Activated T-helper 1 cell treated with anti-CD3 and anti-CD28 coated beads, Interleukin-12 subunit alpha, Interleukin-12 subunit beta, Interleukin-2, Interleukin-4 antibody, amounts not matched to agents 30 ng/mL and 10 ng/mL and 1 ng/mL, durations not matched to agents 14 hours and 24 hours and 36 hours (primary cell): ENCODE measurements around the gene S100A4. TPM values are rescaled to one million over a fixed set of nuclear protein-coding genes. Genes with fewer than 3 reads are reported as not detected.
"Not testable (repeated sequence)": the region's sequence is repeated elsewhere in the genome, so short reads cannot be mapped to it uniquely, and the experiment has no call there.

Source experiments
- DNase-seq: peaks from one replicate; pipeline ENCODE4 v3.0.0; 2021; ENCODE audit warnings: low spot score
- H3K27ac Mint-ChIP-seq: one replicate; pipeline ENCODE4 v1.8.0; 2021; ENCODE audit warnings: mild to moderate bottlenecking, mixed read lengths
- H3K27me3 Mint-ChIP-seq: one replicate; pipeline ENCODE4 v1.8.0; 2022; ENCODE audit warnings: mild to moderate bottlenecking, moderate library complexity, mixed read lengths; ENCODE audit not compliant: insufficient read depth
- H3K36me3 Mint-ChIP-seq: one replicate; pipeline ENCODE4 v1.8.0; 2021; ENCODE audit warnings: low read depth, mixed read lengths
- H3K4me1 Mint-ChIP-seq: one replicate; pipeline ENCODE4 v1.8.0; 2021; ENCODE audit warnings: low read depth, mixed read lengths
- H3K4me3 Mint-ChIP-seq: one replicate; pipeline ENCODE4 v1.8.0; 2021; ENCODE audit warnings: mild to moderate bottlenecking, moderate library complexity, mixed read lengths
- H3K9me3 Mint-ChIP-seq: one replicate; pipeline ENCODE4 v1.8.0; 2021; ENCODE audit warnings: mixed read lengths
- intact Hi-C: fragments of 100-400 bp; cut with micrococcal nuclease; formaldehyde crosslinking; loops from one replicate; pipeline ENCODE4 v1.15.1; 2024
- total RNA-seq: library from RNA; stranded (reverse); gene quantifications from 2 replicates; pipeline ENCODE4 v1.2.3, GENCODE V29; 2022

The S100A4 gene
- total RNA-seq, 1 donor from 2014 or later = 167 TPM

- intact Hi-C loops = loop anchor here (1.0 to 2.0 kb wide), 3 partner anchors 35 to 137 kb away; partner anchors contain the start of genes CHTOP and ILF2
- H3K36me3 Mint-ChIP-seq = peaks cover 12% of the 10 kb centered on the region
- peaks cover 62% of the 10 kb centered on the region for H3K4me1 Mint-ChIP-seq
Observed at GRCh38 chr1:153533689-153534201, 11.9 kb downstream of the S100A4 start.

GRCh38 chr1:153532769-153533599 is 12.6 kb downstream of the S100A4 start:
- Mint-ChIP-seq H3K27ac (peak overlapping the region; percentile 83), H3K36me3 (peaks cover 12% of the 10 kb centered on the region), H3K9me3 (no peaks in the 10 kb centered on the region), H3K4me1 (peaks cover 62% of the 10 kb centered on the region), H3K27me3 (no peaks in the 10 kb centered on the region), H3K4me3 (peak overlapping the region; percentile 91)
- intact Hi-C loops = loop anchor here (1.0 kb wide), 3 partner anchors 22 to 101 kb away; partner anchors contain the start of gene CHTOP
- peak; percentile 72 for DNase-seq

More at GRCh38 chr1:153533689-153534201, 11.9 kb downstream of the S100A4 start:
- H3K9me3 Mint-ChIP-seq = no peaks in the 10 kb centered on the region
- no peak for DNase-seq
- H3K27me3 Mint-ChIP-seq = no peaks in the 10 kb centered on the region
- peak overlapping the region; percentile 62 for H3K27ac Mint-ChIP-seq
- H3K4me3 Mint-ChIP-seq = peak overlapping the region; percentile 91

- intact Hi-C loops = loop anchor here (1.0 kb wide), 1 partner anchor 21 kb away; no protein-coding TSS in a partner anchor
- Mint-ChIP-seq H3K4me3 (peak overlapping the region; percentile 91), H3K36me3 (peaks cover 12% of the 10 kb centered on the region), H3K27me3 (no peaks in the 10 kb centered on the region), H3K9me3 (no peaks in the 10 kb centered on the region), H3K4me1 (peaks cover 62% of the 10 kb centered on the region), H3K27ac (peak overlapping the region; percentile 83)
- no peak for DNase-seq
Observed at GRCh38 chr1:153532181-153532580, 13.4 kb downstream of the S100A4 start.

GRCh38 chr1:153531638-153532037 is 14.0 kb downstream of the S100A4 start:
- H3K4me3 Mint-ChIP-seq = peak overlapping the region; percentile 46
- H3K27me3 Mint-ChIP-seq = no peaks in the 10 kb centered on the region
- peaks cover 59% of the 10 kb centered on the region for H3K4me1 Mint-ChIP-seq
- H3K27ac Mint-ChIP-seq = peak overlapping the region; percentile 18
- no peaks in the 10 kb centered on the region for H3K9me3 Mint-ChIP-seq
- intact Hi-C loops = loop anchor here (1.0 kb wide), 1 partner anchor 20 kb away; no protein-coding TSS in a partner anchor
- no peak for DNase-seq
- peaks cover 10% of the 10 kb centered on the region for H3K36me3 Mint-ChIP-seq

- Mint-ChIP-seq H3K27ac (no peak overlapping the region), H3K27me3 (peaks cover 2% of the 10 kb centered on the region), H3K4me1 (peaks cover 27% of the 10 kb centered on the region), H3K4me3 (no peak overlapping the region), H3K36me3 (peaks cover 2% of the 10 kb centered on the region), H3K9me3 (no peaks in the 10 kb centered on the region)
- intact Hi-C loops = no loop called here
- no peak for DNase-seq
Observed at GRCh38 chr1:153527683-153528040, 17.9 kb downstream of the S100A4 start.

GRCh38 chr1:153527023-153527682 is 18.5 kb downstream of the S100A4 start:
- H3K27me3 Mint-ChIP-seq = peaks cover 2% of the 10 kb centered on the region
- H3K36me3 Mint-ChIP-seq = peaks cover 2% of the 10 kb centered on the region
- no peak for DNase-seq
- H3K9me3 Mint-ChIP-seq = no peaks in the 10 kb centered on the region
- no peak overlapping the region for H3K4me3 Mint-ChIP-seq
- no peak overlapping the region for H3K27ac Mint-ChIP-seq
- intact Hi-C loops = no loop called here
- H3K4me1 Mint-ChIP-seq = peaks cover 26% of the 10 kb centered on the region

GRCh38 chr1:153526132-153526543 is 19.5 kb downstream of the S100A4 start:
- peaks cover 16% of the 10 kb centered on the region for H3K4me1 Mint-ChIP-seq

GRCh38 chr1:153525088-153525728 is 20.4 kb downstream of the S100A4 start:
- peaks cover 2% of the 10 kb centered on the region for H3K27me3 Mint-ChIP-seq
- intact Hi-C loops = no loop called here
- peaks cover 2% of the 10 kb centered on the region for H3K36me3 Mint-ChIP-seq
- no peak for DNase-seq
- no peak overlapping the region for H3K4me3 Mint-ChIP-seq
- H3K4me1 Mint-ChIP-seq = peaks cover 6% of the 10 kb centered on the region
- no peak overlapping the region for H3K27ac Mint-ChIP-seq
- H3K9me3 Mint-ChIP-seq = no peaks in the 10 kb centered on the region

More at GRCh38 chr1:153526132-153526543, 19.5 kb downstream of the S100A4 start:
- Mint-ChIP-seq H3K4me3 (no peak overlapping the region), H3K27me3 (peaks cover 2% of the 10 kb centered on the region), H3K27ac (no peak overlapping the region), H3K9me3 (no peaks in the 10 kb centered on the region), H3K36me3 (peaks cover 2% of the 10 kb centered on the region)
- intact Hi-C loops = no loop called here
- no peak for DNase-seq

- H3K27me3 Mint-ChIP-seq, H3K4me3 Mint-ChIP-seq, intact Hi-C loops, H3K36me3 Mint-ChIP-seq, DNase-seq, H3K27ac Mint-ChIP-seq, H3K9me3 Mint-ChIP-seq, H3K4me1 Mint-ChIP-seq: not testable (repeated sequence)
Observed at GRCh38 chr1:153522353-153523048, 23.1 kb downstream of the S100A4 start.

GRCh38 chr1:153521808-153522207 is 23.8 kb downstream of the S100A4 start:
- H3K4me3 Mint-ChIP-seq, H3K36me3 Mint-ChIP-seq, H3K9me3 Mint-ChIP-seq, intact Hi-C loops, DNase-seq, H3K4me1 Mint-ChIP-seq, H3K27me3 Mint-ChIP-seq, H3K27ac Mint-ChIP-seq: not testable (repeated sequence)

GRCh38 chr1:153520818-153521476 is 24.7 kb downstream of the S100A4 start:
- H3K4me3 Mint-ChIP-seq = no peak overlapping the region
- no peaks in the 10 kb centered on the region for H3K36me3 Mint-ChIP-seq
- no peak overlapping the region for H3K27ac Mint-ChIP-seq
- peaks cover 6% of the 10 kb centered on the region for H3K27me3 Mint-ChIP-seq
- no peak for DNase-seq
- no peaks in the 10 kb centered on the region for H3K9me3 Mint-ChIP-seq
- intact Hi-C loops = no loop called here
- peaks cover 11% of the 10 kb centered on the region for H3K4me1 Mint-ChIP-seq
